GM12878 (cell line): ENCODE data around the gene IL10. TPM values are rescaled to one million over a fixed set of nuclear protein-coding genes. Genes with fewer than 3 reads are reported as not detected.

Source experiments
- ATAC-seq: fragments of 200-7000 bp; cut with Tn5 transposase; 3 replicates; pipeline ENCODE4 v1.9.1; 2020; ENCODE audit warnings: mild to moderate bottlenecking, moderate library complexity
- BruUV-seq: library from RNA; stranded (reverse); fragments of 400-500 nt; replicated peaks from 2 replicates; lab custom pipeline; 2021; lab: Mats Ljungman, UMichigan
- CTCF ChIA-PET: fragments of 300-600 bp; sonication (Branson Sonifier 250); formaldehyde crosslinking; extraction: SDS; loops from one replicate; lab custom pipeline; 2021; ENCODE audit warnings: inconsistent platforms; lab: Yijun Ruan, JAX
- POLR2A ChIA-PET: fragments of 350-600 bp; formaldehyde crosslinking; extraction: SDS; loops from one replicate; lab custom pipeline; 2021; ENCODE audit warnings: inconsistent platforms; lab: Charles Lee
- RAD21 ChIA-PET: fragments of 300-600 bp; sonication (Branson Sonifier 250); formaldehyde crosslinking; loops from one replicate; lab custom pipeline; 2023; ENCODE audit warnings: antibody characterized with exemption; ENCODE audit not compliant: unreplicated experiment; lab: Charles Lee
- SMC1A ChIA-PET: fragments of 300-600 bp; sonication (Branson Sonifier 250); formaldehyde crosslinking; loops from one replicate; lab custom pipeline; 2023; ENCODE audit not compliant: unreplicated experiment, uncharacterized antibody; lab: Charles Lee
- DNase-seq: peaks from one replicate; pipeline ENCODE4 v3.0.0-alpha.2; 2011; ENCODE audit warnings: low read depth, low spot score
- FAIRE-seq: peaks from 3 replicates; lab custom pipeline; 2011; peaks lifted over from hg19 to GRCh38; lab: Jason Lieb, UNC
- H2AFZ ChIP-seq: 2 replicates; pipeline ENCODE4 v1.6.0; 2011; ENCODE audit warnings: low read depth, low read length, control low read depth; ENCODE audit not compliant: control insufficient read depth
- H3K27ac ChIP-seq: 2 replicates; pipeline ENCODE4 v1.5.1; 2011; ENCODE audit warnings: control low read depth; ENCODE audit not compliant: control insufficient read depth, insufficient read depth
- H3K27me3 ChIP-seq, 2 experiments: replicated peaks in 1 of 2; 2 replicates each; pipeline versions ENCODE4 v1.6.0 to v1.6.1; 2011; ENCODE audit warnings: low read length in 1 of 2; ENCODE audit not compliant: control insufficient read depth in 2 of 2, insufficient read depth in 2 of 2
- H3K36me3 ChIP-seq, 2 experiments: 2 replicates each; pipeline ENCODE4 v1.5.1; 2011; ENCODE audit warnings: low read length in 1 of 2; ENCODE audit not compliant: control insufficient read depth in 2 of 2, insufficient read depth in 2 of 2
- H3K4me1 ChIP-seq: 2 replicates; pipeline ENCODE4 v1.6.1; 2011; ENCODE audit warnings: mild to moderate bottlenecking, low read length, moderate library complexity, mixed read lengths; ENCODE audit not compliant: control insufficient read depth, insufficient read depth
- H3K4me2 ChIP-seq: 2 replicates; pipeline ENCODE4 v1.6.0; 2011; ENCODE audit warnings: control low read depth; ENCODE audit not compliant: control insufficient read depth, insufficient read depth
- H3K4me3 ChIP-seq: fragments of 200-600 bp; sonication (generic); 2 replicates; pipeline ENCODE4 v1.5.1; 2016
- H3K79me2 ChIP-seq: 2 replicates; pipeline ENCODE4 v1.6.0; 2011; ENCODE audit warnings: low read length; ENCODE audit not compliant: control insufficient read depth, insufficient read depth
- H3K9ac ChIP-seq: 2 replicates; pipeline ENCODE4 v1.8.0; 2011; ENCODE audit warnings: low read length, control low read depth, mixed read lengths; ENCODE audit not compliant: control insufficient read depth, insufficient read depth
- H3K9me3 ChIP-seq: replicated peaks from 3 replicates; pipeline ENCODE4 v1.5.1; 2011; ENCODE audit warnings: mild to moderate bottlenecking, low read length; ENCODE audit not compliant: control insufficient read depth, insufficient read depth
- H4K20me1 ChIP-seq: 2 replicates; pipeline ENCODE4 v1.6.0; 2011; ENCODE audit not compliant: control insufficient read depth, insufficient read depth
- CHD1 ChIP-seq: IDR thresholded peaks from 2 replicates; pipeline ENCODE4 v1.6.1; 2012; ENCODE audit warnings: low read depth, low read length, improper control_type of control experiment
- FOXK2 ChIP-seq: fragments of 450-650 bp; IDR thresholded peaks from 2 replicates; pipeline ENCODE4 v1.6.1; 2017; ENCODE audit warnings: mild to moderate bottlenecking, moderate library complexity
- JUNB ChIP-seq: IDR thresholded peaks from 2 replicates; pipeline ENCODE4 v1.6.1; 2016; ENCODE audit warnings: antibody characterized with exemption, mild to moderate bottlenecking
- POLR2A ChIP-seq: IDR thresholded peaks from 2 replicates; pipeline ENCODE4 v1.6.1; 2011; ENCODE audit warnings: low read depth, mild to moderate bottlenecking, low read length
- RCOR1 ChIP-seq: conservative IDR thresholded peaks from 2 replicates; pipeline ENCODE4 v1.6.1; 2012; ENCODE audit warnings: low read depth, low read length, improper control_type of control experiment
- RUNX3 ChIP-seq: IDR thresholded peaks from 2 replicates; pipeline ENCODE4 v1.6.1; 2012; ENCODE audit warnings: low read length, inconsistent platforms
- TARDBP ChIP-seq: IDR thresholded peaks from 2 replicates; pipeline ENCODE4 v1.6.1; 2016; ENCODE audit warnings: borderline replicate concordance
- WGBS: methylation state at CpG from one replicate; pipeline ENCODE4 v1.1.6; 2016; ENCODE audit warnings: low lambda C conversion rate; ENCODE audit not compliant: insufficient replicate concordance, insufficient coverage; ENCODE audit errors: missing lambda C conversion rate; 5-methylcytosine and 5-hydroxymethylcytosine counted together
- in situ Hi-C: fragments of 300-500 bp; cut with MboI; formaldehyde crosslinking; loops from 9 replicates; pipeline ENCODE4 v1.14.3; 2018; ENCODE audit warnings: mixed read lengths
- intact Hi-C: fragments of 100-400 bp; cut with micrococcal nuclease; formaldehyde crosslinking; loops from one replicate; pipeline ENCODE4 v1.14.2; 2022; ENCODE audit not compliant: unreplicated experiment
- polyA plus RNA-seq, 11 experiments: library from polyadenylated mRNA; depleted of rRNA in 4 of 11; unstranded in 6 of 11; stranded (reverse) in 5 of 11; fragments of >200 nt; fragmentation: Nextera tagmentation in 4 of 11; fragmentation: Illumina TruSeq in 1 of 11; extraction: Ambion mirVana in 4 of 11; extraction: Trizol in 1 of 11; gene quantifications; 1 replicate in 1 of 11; 2 replicates in 10 of 11; pipeline versions ENCODE4 v1.2.1 to v1.2.3, GENCODE V29; 2011 to 2016; ENCODE audit warnings: inconsistent platforms in 2 of 11, missing spikeins in 2 of 11, low read depth in 1 of 11
- total RNA-seq, 4 experiments: library from RNA; depleted of rRNA in 3 of 4; stranded (reverse); fragments of >200 nt in 3 of 4; fragmentation: Illumina TruSeq in 1 of 4; extraction: Trizol in 1 of 4; gene quantifications; 2 replicates each; pipeline versions ENCODE4 v1.2.1 to v1.2.3, GENCODE V29; 2013 to 2021
- TF ChIP-seq, protein P1 (sequence below): fragments of 450-650 bp; IDR thresholded peaks from 2 replicates; pipeline ENCODE4 v1.6.1; 2017; ENCODE audit warnings: low read depth, mild to moderate bottlenecking, moderate library complexity
- TF ChIP-seq, protein P2 (sequence below): fragments of 450-650 bp; IDR thresholded peaks from 2 replicates; pipeline ENCODE4 v1.6.1; 2016; ENCODE audit warnings: mild to moderate bottlenecking
- TF ChIP-seq, protein P3 (sequence below): fragments of 450-650 bp; IDR thresholded peaks from 2 replicates; pipeline ENCODE4 v1.6.1; 2017; ENCODE audit warnings: mild to moderate bottlenecking, low read depth, inconsistent platforms; ENCODE audit not compliant: poor library complexity, severe bottlenecking
- TF ChIP-seq, protein P4 (sequence below): IDR thresholded peaks from 2 replicates; pipeline ENCODE4 v1.6.1; 2012; ENCODE audit warnings: improper control_type of control experiment, low read depth, low read length; ENCODE audit not compliant: insufficient replicate concordance

Gene IL10
- total and polyA plus RNA-seq, 10 of the 15 experiments (the other 5 are each of a cell fraction or from before 2014, with no cell fraction given): 0.34 to 5.0 (median 1.1) TPM

DNA sequence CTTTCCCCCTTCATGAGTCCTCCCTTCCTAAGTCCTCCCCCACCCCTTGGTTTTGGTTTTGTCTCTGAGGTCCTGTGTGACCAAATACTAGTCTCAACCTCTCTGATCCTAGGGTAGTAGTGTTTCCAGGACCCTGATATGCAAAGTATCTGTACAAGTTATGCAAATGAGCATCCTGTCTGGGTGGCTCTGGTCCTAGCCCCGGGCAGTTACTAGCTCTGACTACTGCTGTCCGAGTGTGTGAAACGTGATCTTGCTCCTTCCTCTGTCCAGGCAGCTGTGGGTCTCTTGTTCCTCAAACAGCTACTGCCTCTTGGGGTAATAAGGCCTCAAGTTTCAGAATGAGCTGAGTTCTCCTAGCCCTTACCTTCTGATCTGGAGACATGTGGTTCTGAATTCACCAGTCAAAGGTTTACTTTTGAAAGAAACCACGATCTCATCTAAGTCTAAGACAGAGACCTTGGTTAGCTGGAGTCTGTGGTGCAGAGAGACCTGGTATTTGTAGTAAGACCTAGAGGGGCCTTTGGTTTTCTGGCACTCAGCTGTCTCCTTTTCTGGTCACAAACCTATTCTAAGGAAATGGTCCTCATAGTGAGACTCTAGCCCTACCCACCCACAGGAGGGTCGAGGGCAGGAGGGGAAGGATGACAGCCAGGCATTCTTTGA lies 32.8 kb downstream of the IL10 start:
- H4K20me1 ChIP-seq: no peaks in the 10 kb centered on the region
- in situ Hi-C loops (loop anchor here (5.0 kb wide), 2 partner anchors 33 to 63 kb away; partner anchors contain the start of genes IL10 and IL19), intact Hi-C loops (loop anchor here (1.0 to 5.0 kb wide), 5 partner anchors 27 to 673 kb away; no protein-coding TSS in a partner anchor)
- peak overlapping the region; percentile 79 for H3K27ac ChIP-seq
- H3K9ac ChIP-seq: 0 out of 2 replicates have a peak overlapping the region, but pooled peaks have one; percentile 22
- no peak overlapping the region for H2AFZ ChIP-seq
- peak; percentile 91 for ATAC-seq
- no peaks in the 10 kb centered on the region for H3K27me3 ChIP-seq
- no peaks in the 10 kb centered on the region for H3K79me2 ChIP-seq
- peak overlapping the region; percentile 72 for H3K4me2 ChIP-seq
- BruUV-seq: no TSS peak
- peak; percentile 99 for DNase-seq
- H3K9me3 ChIP-seq: no peaks in the 10 kb centered on the region
- FAIRE-seq: peak; percentile 98
- H3K4me1 ChIP-seq: peaks cover 72% of the 10 kb centered on the region
- POLR2A ChIA-PET: interaction anchor here (0.7 to 3.2 kb wide), 15 partner anchors 20 to 268 kb away, joined by 3 to 52 read pairs (median 5); partner anchors contain the start of genes IL10 and IL19
- 2% methylated on average over 5 of the region's 5 CpGs for WGBS
- peaks cover 9 to 14% of the 10 kb centered on the region in 2 experiments; a peak in 2 of 4 replicates for H3K36me3 ChIP-seq
- no peak overlapping the region for H3K4me3 ChIP-seq
- RAD21 ChIA-PET: interaction anchor here (0.7 to 5.1 kb wide), 30 partner anchors 10 to 243 kb away, joined by 3 to 227 read pairs (median 6); partner anchors contain the start of genes DYRK3, IL10 and IL19
- CTCF ChIA-PET: interaction anchor here (0.6 to 3.9 kb wide), 33 partner anchors 14 to 242 kb away, joined by 3 to 91 read pairs (median 5); partner anchors contain the start of genes DYRK3, IL10, IL19 and IL20
- SMC1A ChIA-PET: interaction anchor here (0.6 to 5.1 kb wide), 38 partner anchors 9 to 242 kb away, joined by 3 to 264 read pairs (median 5); partner anchors contain the start of genes DYRK3, IL10 and IL19
- TF ChIP-seq CHD1 (0 out of 2 replicates have a peak, but pooled peaks have one; percentile 23), TARDBP (no peak), POLR2A (peak; percentile 82), RUNX3 (peak; percentile 86), JUNB (peak; percentile 62; the same call in 1 of the 2 replicates), FOXK2 (no peak), RCOR1 (no peak)
- TF ChIP-seq, protein P1, sequence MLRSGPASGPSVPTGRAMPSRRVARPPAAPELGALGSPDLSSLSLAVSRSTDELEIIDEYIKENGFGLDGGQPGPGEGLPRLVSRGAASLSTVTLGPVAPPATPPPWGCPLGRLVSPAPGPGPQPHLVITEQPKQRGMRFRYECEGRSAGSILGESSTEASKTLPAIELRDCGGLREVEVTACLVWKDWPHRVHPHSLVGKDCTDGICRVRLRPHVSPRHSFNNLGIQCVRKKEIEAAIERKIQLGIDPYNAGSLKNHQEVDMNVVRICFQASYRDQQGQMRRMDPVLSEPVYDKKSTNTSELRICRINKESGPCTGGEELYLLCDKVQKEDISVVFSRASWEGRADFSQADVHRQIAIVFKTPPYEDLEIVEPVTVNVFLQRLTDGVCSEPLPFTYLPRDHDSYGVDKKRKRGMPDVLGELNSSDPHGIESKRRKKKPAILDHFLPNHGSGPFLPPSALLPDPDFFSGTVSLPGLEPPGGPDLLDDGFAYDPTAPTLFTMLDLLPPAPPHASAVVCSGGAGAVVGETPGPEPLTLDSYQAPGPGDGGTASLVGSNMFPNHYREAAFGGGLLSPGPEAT: peak; percentile 72
- TF ChIP-seq, protein P2, sequence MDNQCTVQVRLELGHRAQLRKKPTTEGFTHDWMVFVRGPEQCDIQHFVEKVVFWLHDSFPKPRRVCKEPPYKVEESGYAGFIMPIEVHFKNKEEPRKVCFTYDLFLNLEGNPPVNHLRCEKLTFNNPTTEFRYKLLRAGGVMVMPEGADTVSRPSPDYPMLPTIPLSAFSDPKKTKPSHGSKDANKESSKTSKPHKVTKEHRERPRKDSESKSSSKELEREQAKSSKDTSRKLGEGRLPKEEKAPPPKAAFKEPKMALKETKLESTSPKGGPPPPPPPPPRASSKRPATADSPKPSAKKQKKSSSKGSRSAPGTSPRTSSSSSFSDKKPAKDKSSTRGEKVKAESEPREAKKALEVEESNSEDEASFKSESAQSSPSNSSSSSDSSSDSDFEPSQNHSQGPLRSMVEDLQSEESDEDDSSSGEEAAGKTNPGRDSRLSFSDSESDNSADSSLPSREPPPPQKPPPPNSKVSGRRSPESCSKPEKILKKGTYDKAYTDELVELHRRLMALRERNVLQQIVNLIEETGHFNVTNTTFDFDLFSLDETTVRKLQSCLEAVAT: peak; percentile 72; the same call in 1 of the 2 replicates
- TF ChIP-seq, protein P3, sequence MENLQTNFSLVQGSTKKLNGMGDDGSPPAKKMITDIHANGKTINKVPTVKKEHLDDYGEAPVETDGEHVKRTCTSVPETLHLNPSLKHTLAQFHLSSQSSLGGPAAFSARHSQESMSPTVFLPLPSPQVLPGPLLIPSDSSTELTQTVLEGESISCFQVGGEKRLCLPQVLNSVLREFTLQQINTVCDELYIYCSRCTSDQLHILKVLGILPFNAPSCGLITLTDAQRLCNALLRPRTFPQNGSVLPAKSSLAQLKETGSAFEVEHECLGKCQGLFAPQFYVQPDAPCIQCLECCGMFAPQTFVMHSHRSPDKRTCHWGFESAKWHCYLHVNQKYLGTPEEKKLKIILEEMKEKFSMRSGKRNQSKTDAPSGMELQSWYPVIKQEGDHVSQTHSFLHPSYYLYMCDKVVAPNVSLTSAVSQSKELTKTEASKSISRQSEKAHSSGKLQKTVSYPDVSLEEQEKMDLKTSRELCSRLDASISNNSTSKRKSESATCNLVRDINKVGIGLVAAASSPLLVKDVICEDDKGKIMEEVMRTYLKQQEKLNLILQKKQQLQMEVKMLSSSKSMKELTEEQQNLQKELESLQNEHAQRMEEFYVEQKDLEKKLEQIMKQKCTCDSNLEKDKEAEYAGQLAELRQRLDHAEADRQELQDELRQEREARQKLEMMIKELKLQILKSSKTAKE: peak; percentile 90
- TF ChIP-seq, protein P4, sequence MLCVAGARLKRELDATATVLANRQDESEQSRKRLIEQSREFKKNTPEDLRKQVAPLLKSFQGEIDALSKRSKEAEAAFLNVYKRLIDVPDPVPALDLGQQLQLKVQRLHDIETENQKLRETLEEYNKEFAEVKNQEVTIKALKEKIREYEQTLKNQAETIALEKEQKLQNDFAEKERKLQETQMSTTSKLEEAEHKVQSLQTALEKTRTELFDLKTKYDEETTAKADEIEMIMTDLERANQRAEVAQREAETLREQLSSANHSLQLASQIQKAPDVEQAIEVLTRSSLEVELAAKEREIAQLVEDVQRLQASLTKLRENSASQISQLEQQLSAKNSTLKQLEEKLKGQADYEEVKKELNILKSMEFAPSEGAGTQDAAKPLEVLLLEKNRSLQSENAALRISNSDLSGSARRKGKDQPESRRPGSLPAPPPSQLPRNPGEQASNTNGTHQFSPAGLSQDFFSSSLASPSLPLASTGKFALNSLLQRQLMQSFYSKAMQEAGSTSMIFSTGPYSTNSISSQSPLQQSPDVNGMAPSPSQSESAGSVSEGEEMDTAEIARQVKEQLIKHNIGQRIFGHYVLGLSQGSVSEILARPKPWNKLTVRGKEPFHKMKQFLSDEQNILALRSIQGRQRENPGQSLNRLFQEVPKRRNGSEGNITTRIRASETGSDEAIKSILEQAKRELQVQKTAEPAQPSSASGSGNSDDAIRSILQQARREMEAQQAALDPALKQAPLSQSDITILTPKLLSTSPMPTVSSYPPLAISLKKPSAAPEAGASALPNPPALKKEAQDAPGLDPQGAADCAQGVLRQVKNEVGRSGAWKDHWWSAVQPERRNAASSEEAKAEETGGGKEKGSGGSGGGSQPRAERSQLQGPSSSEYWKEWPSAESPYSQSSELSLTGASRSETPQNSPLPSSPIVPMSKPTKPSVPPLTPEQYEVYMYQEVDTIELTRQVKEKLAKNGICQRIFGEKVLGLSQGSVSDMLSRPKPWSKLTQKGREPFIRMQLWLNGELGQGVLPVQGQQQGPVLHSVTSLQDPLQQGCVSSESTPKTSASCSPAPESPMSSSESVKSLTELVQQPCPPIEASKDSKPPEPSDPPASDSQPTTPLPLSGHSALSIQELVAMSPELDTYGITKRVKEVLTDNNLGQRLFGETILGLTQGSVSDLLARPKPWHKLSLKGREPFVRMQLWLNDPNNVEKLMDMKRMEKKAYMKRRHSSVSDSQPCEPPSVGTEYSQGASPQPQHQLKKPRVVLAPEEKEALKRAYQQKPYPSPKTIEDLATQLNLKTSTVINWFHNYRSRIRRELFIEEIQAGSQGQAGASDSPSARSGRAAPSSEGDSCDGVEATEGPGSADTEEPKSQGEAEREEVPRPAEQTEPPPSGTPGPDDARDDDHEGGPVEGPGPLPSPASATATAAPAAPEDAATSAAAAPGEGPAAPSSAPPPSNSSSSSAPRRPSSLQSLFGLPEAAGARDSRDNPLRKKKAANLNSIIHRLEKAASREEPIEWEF: no peak
